HL-60 (cell line): ENCODE results near the gene USH1C.

ENCODE experiments used
- DNase-seq, 2 experiments: peaks; one replicate each; pipeline ENCODE4 v3.0.0-alpha.2; 2010 to 2020; ENCODE audit warnings: low read depth in 1 of 2, low spot score in 1 of 2
- H3K27ac ChIP-seq: fragments of 250-450 bp; sonication (Bioruptor Pico); replicated peaks from 2 replicates; pipeline ENCODE4 v1.5.1; 2020; ENCODE audit warnings: mild to moderate bottlenecking, moderate library complexity
- H3K27me3 ChIP-seq: fragments of 250-450 bp; sonication (Bioruptor Pico); 2 replicates; pipeline ENCODE4 v1.5.1; 2021; ENCODE audit warnings: mild to moderate bottlenecking, moderate library complexity; ENCODE audit not compliant: insufficient read depth, poor library complexity, severe bottlenecking
- H3K4me3 ChIP-seq: replicated peaks from 2 replicates; pipeline ENCODE4 v1.5.1; 2011; ENCODE audit warnings: mild to moderate bottlenecking, control low read depth, low read length; ENCODE audit not compliant: insufficient read depth
- GABPA ChIP-seq: IDR thresholded peaks from 2 replicates; pipeline ENCODE4 v1.6.1; 2012; ENCODE audit warnings: low read depth
- POLR2AphosphoS5 ChIP-seq: IDR thresholded peaks from 2 replicates; pipeline ENCODE4 v1.6.1; 2012; ENCODE audit warnings: low read depth
- SPI1 ChIP-seq: IDR thresholded peaks from 2 replicates; pipeline ENCODE4 v1.6.1; 2012; ENCODE audit warnings: low read depth, mild to moderate bottlenecking, borderline replicate concordance
- TF ChIP-seq, protein P1 (sequence below): IDR thresholded peaks from one replicate; pipeline ENCODE4 v1.5.1; 2011; ENCODE audit warnings: low read length, control low read depth, inconsistent platforms; ENCODE audit not compliant: insufficient read depth
- TF ChIP-seq, protein P2 (sequence below): IDR thresholded peaks from 2 replicates; pipeline ENCODE4 v1.6.1; 2012; ENCODE audit warnings: low read depth; ENCODE audit not compliant: insufficient replicate concordance

Gene USH1C

DNA sequence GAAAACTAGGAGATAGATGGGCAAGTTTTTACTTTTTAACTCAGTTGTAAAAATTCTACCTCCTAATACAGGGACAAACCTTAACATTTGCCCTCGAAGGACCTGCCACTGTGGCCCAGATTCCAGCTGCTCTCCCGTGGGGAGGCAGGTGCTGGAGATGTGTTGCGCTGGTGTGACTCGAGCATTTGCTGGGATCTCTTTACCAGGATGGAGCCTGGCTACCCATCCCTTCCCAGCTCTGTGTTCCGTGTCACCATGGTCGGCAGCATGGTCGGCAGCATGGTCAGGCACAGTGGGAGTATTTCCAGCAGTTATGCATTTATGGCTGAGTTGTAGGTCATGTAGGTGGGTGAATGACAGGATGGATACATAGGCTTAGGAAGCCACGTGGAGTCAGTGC lies 44.0 kb upstream of the USH1C start:
- DNase-seq = no peak
- Histone ChIP-seq H3K27me3 (peaks cover 4% of the 10 kb centered on the region), H3K4me3 (no peak overlapping the region), H3K27ac (no peak overlapping the region)
- TF ChIP-seq SPI1 = no peak
- no peak for TF ChIP-seq GABPA
- TF ChIP-seq, protein P1, sequence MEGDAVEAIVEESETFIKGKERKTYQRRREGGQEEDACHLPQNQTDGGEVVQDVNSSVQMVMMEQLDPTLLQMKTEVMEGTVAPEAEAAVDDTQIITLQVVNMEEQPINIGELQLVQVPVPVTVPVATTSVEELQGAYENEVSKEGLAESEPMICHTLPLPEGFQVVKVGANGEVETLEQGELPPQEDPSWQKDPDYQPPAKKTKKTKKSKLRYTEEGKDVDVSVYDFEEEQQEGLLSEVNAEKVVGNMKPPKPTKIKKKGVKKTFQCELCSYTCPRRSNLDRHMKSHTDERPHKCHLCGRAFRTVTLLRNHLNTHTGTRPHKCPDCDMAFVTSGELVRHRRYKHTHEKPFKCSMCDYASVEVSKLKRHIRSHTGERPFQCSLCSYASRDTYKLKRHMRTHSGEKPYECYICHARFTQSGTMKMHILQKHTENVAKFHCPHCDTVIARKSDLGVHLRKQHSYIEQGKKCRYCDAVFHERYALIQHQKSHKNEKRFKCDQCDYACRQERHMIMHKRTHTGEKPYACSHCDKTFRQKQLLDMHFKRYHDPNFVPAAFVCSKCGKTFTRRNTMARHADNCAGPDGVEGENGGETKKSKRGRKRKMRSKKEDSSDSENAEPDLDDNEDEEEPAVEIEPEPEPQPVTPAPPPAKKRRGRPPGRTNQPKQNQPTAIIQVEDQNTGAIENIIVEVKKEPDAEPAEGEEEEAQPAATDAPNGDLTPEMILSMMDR = no peak
- TF ChIP-seq, protein P2, sequence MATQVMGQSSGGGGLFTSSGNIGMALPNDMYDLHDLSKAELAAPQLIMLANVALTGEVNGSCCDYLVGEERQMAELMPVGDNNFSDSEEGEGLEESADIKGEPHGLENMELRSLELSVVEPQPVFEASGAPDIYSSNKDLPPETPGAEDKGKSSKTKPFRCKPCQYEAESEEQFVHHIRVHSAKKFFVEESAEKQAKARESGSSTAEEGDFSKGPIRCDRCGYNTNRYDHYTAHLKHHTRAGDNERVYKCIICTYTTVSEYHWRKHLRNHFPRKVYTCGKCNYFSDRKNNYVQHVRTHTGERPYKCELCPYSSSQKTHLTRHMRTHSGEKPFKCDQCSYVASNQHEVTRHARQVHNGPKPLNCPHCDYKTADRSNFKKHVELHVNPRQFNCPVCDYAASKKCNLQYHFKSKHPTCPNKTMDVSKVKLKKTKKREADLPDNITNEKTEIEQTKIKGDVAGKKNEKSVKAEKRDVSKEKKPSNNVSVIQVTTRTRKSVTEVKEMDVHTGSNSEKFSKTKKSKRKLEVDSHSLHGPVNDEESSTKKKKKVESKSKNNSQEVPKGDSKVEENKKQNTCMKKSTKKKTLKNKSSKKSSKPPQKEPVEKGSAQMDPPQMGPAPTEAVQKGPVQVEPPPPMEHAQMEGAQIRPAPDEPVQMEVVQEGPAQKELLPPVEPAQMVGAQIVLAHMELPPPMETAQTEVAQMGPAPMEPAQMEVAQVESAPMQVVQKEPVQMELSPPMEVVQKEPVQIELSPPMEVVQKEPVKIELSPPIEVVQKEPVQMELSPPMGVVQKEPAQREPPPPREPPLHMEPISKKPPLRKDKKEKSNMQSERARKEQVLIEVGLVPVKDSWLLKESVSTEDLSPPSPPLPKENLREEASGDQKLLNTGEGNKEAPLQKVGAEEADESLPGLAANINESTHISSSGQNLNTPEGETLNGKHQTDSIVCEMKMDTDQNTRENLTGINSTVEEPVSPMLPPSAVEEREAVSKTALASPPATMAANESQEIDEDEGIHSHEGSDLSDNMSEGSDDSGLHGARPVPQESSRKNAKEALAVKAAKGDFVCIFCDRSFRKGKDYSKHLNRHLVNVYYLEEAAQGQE = no peak
- TF ChIP-seq POLR2AphosphoS5 = no peak

DNA sequence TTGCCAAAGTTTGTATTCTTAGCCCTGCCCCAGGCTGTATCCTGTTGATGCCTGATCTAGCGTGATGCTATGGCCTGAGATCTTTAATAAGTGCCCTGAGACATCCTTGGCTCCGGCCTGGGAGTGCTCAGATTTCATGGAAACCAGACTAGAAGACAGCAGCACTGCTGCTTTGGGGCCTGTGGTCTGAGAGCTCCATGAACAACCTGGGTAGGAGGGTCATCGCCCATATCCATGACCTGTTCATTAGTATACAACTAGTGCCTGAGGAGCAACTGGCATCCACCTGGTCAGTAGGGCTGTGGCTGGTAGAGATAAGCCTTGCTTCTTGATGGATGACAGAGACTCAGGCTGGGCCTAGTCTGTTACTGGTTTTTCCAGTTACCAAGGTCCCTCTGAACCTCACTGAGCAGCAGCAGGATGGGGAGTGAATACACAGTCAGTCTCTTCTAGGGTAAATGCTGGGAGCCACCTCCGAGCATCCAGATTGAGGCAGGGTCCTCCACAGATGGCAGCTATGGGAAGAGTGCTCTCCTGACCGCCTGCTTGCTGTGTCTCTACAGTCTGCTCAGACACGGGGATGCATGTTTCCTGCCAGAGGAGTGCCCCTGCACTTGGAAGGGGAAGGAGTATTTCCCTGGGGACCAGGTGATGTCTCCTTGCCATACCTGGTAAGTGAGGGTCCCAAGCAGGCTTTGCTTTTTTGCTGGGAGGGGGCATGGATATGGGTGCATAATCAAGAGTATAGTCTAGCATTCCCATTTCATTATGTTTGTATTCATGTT lies 41.9 kb upstream of the USH1C start:
- Histone ChIP-seq H3K27me3 (peaks cover 4% of the 10 kb centered on the region), H3K27ac (no peak overlapping the region), H3K4me3 (no peak overlapping the region)
- DNase-seq = no peak
- TF ChIP-seq POLR2AphosphoS5 = no peak
- TF ChIP-seq, protein P1 = no peak
- TF ChIP-seq SPI1 = no peak

DNA sequence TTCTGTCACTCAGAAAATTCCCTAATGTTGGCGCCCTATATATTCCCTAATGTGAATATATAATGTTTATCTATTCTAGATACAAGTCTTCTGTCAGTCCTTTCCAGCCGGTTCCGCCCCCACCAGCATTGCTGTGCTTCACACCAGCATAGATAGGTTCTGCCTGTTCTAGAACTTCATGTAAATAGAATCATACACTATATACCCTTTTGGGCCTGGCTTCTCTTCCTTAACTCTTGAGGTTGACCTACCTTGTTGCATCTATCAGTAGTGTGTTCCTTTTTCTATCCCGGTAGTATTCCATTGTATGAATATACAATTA lies 37.5 kb upstream of the USH1C start:
- Histone ChIP-seq H3K4me3 (no peak overlapping the region), H3K27ac (no peak overlapping the region), H3K27me3 (peaks cover 4% of the 10 kb centered on the region)
- DNase-seq = no peak
- TF ChIP-seq GABPA (no peak), POLR2AphosphoS5 (no peak), SPI1 (no peak)
- TF ChIP-seq, protein P2 = no peak
- TF ChIP-seq, protein P1 = no peak

DNA sequence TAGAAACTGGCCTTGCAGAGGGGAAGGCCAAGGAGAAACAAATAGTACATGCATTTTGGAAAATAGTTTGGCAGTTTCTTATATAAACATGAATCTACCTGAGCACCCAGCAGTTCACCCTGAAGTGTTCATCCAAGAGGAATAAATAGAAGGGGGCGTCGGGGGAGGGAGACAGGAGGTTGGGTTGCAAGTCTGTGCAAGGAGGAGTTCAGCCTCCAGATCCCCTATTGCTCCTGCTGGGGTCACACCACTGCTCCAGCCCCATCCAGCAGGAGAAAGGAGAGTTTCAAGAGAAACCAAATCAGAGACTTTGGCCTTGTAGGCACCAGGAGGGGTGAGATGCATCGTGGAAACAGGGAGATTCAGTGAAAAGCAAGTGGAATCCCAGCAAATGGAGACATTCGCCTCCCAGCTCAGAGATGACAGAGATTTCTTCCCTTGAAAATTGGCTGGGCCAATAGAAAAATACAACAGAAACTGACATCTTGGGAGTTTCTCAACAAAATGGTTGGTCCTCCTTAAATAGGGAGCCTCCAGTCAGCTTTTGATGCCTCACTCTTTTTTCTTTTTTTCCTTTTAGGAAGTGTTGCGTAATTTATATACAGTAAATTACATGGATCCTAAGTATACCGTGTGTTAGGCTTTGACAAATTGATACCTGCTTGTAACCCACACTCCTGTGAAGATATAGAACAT lies 37.0 kb upstream of the USH1C start:
- DNase-seq = no peak
- H3K27ac ChIP-seq = no peak overlapping the region
- peaks cover 4% of the 10 kb centered on the region for H3K27me3 ChIP-seq
- no peak overlapping the region for H3K4me3 ChIP-seq
- TF ChIP-seq, protein P2 = no peak
- no peak for TF ChIP-seq SPI1
- TF ChIP-seq, protein P1 = no peak
- no peak for TF ChIP-seq GABPA
- TF ChIP-seq POLR2AphosphoS5 = no peak
